HG03025 (cell line): ENCODE results near the gene ACSL1.

Source experiments
- ATAC-seq: cut with Tn5 transposase; IDR thresholded peaks from one replicate; pipeline ENCODE4 v1.9.1; 2021; ENCODE audit warnings: mild to moderate bottlenecking, moderate library complexity; ENCODE audit not compliant: unreplicated experiment, low FRiP score

The ACSL1 gene

DNA sequence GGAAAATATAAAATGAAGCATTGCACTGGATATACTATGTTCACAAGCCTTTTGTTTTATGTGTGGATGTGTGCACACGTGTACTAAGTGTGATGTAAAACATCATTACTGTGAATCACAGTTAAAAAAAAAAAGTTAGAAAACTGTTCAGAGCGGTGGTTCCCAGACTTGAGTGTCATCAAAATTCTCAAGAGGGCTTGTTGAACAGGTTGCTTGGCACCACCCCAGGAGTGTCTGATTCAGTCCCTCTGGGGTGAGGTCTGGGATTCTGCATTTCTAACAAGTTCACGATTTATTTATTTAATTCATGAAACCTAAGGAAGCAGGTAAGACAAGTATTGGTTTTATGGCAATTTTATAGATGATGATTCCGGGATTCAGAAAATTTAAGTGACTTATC lies 93.6 kb downstream of the ACSL1 start:
- no peak for ATAC-seq

DNA sequence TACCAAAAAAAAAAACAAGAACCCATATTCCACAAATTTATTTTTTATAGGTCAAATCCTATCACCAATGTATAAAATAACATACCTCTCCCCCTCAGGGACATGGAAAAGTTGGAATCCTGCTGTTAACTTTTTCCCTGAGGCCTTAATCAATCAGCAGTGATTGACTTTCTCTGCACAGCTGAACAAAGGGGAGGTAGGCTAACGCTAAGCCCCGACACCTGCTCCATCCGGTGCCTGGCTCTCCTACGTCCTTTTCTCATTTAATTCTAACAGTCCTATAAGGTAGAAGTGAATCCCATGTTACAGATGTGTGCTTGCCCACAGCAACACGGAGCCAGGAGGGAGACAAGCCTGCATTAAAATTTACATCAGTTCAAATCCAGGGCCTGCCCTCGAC lies 94.7 kb downstream of the ACSL1 start:
- no peak for ATAC-seq

DNA sequence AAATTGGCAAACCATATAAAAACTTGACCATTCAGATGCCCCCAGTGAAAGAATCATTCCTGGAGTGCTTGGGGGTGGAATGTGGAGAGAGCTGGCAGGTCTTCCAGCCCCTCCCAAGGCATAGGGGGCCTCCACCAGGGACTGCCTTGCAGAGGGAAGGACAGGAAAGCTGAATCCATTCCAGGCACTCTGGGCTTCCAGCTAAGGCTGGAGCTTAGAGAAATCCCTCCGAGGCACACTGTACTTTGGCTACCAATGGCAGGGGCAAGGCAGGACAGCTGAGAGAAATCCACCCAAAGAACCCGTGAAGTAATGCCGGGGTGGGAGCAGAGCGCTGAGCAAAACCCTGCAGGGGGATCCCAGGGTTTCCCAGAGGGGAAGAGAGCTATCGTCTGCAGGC lies 95.8 kb downstream of the ACSL1 start:
- no peak for ATAC-seq

DNA sequence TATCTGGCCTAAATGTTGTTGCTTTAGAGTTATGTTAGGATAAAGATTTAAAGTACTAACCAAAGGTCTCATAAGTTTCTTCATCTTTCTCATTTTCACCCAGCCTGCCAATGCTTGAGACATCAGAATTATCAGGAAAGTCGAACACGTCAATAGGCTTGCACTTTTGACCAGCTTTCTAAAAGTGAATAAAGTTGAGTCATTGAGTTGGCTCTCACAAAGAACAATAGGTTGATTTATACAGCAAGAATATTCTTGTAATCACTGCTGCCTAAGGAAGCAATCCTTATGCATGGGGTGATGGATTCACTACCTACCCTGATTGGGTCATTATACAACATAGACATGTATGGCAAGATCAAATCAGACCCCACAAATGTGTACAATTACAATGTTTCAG lies 96.9 kb downstream of the ACSL1 start:
- no peak for ATAC-seq

DNA sequence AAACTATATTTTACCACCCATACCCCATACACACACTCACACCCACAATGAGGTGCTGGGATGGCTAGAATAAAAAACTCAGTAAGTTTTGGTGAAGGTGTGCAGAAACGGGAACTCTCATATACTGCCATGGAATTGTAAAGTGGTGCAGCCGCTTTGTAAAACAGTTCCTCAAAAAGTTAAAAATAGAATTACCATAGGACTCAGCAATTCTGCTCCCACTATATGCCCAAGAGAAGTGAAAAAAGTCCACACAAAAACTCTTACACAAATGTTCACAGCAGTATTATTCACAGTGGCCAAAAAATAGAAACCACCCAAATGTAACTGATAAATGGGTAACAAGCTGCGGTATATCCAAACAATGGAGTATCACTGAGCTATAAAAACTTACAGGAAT lies 98.3 kb downstream of the ACSL1 start:
- no peak for ATAC-seq

DNA sequence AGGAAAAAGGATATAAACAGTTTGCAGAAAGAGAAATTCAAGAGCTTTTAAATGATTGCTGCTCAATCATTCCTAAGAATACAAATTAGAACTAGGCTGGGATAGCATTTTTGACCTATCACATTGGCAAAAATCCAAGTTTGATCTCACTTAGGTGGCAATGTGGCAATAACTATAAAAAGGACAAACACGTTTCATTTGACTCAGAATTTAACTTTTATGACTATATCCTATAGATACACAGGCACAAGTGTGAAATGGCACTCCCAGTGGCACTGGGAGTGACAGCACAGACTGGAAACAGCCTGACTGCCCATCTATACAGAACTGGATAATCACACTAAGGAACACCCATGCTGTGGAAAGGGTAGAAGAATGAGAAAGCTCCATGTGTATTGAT lies 103.0 kb downstream of the ACSL1 start:
- no peak for ATAC-seq

DNA sequence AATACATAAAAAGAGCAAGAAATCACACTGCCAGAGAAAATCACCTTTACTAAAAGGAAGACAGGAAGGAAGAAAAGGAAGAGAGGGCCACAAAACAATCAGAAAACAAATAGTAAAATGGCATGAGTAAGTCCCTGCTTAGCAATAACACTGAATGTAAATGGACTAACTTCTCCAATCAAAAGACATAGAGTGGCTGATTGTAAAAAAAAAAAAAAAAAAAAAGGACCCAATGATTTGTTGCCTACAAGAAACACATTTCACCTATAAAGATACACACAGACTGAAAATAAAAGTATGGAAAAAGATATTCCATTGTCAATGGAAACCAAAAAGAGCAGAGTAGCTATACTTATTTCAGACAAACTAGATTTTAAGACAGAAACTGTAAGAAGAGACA lies 104.5 kb downstream of the ACSL1 start:
- ATAC-seq: no peak

DNA sequence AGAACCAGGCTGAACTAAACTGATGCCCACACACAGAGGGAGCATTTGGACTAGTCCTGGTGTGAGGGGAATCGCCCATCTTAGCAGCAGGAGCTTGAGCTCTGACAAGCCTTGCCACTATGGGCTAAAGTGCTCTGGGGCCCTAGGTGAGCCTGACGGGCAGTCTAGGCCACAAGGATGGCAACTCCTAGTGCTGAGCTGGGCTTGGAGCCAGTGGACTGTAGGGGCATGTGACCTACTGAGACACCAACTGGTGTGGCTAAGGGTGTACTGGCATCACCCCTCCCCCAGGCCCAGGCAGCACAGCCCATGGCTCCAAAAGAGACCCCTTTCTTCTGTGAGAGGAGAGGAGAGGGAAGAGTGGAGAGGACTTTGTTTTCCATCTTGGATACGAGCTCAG lies 106.4 kb downstream of the ACSL1 start:
- ATAC-seq: no peak

DNA sequence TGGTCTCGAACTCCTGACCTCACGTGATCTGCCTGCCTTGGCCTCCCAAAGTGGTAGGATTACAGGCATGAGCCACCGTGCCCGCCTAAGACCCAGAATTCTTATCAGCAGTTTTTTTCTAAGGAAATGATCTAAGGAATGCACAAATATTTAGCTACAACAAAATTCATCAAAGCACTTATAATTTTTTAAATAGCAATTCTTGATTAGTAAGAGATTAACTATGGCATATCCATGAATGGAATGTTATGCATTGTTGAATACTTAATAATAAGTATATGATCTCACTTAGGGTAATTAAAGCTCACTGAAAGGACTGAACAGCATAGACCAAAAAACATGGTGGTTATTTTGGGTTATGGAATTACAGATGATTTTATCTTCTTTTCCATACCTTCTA lies 110.2 kb downstream of the ACSL1 start:
- ATAC-seq: no peak

DNA sequence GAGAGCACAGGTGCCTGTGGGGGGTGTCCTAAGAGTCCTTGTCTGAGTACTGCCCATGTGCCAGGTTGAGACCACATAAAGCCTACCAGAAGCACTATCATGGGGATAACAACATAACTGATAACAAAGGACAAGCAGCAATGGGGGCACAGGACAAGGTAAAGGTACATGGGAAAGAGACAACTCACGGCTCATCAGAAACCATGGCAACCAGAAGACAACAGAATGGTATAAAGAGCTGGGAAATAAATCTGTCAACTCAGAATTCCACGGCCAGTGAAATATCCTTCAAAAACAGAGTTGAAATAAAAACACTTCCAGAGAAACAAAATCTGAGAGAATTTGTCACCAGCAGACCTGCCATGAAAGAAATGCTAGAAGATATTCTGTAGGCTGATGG lies 111.9 kb downstream of the ACSL1 start:
- ATAC-seq: no peak

DNA sequence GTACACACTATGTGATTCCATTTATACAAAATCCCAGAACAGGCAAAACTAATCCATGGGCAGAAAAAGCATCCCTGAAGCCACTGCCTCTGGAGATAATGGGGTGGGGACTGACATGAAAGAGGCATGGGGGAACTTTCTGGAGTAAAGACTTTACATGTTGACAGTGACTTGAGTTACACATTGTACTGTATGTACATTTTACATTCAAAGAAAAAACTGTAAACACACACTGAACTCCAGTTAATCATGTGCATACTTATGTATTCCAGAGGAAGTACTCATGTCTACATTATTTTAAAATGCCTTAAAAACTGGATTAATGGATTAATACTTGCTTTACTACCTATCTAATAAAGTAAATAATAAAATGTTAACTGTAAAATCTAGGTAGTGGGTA lies 113.4 kb downstream of the ACSL1 start:
- no peak for ATAC-seq

DNA sequence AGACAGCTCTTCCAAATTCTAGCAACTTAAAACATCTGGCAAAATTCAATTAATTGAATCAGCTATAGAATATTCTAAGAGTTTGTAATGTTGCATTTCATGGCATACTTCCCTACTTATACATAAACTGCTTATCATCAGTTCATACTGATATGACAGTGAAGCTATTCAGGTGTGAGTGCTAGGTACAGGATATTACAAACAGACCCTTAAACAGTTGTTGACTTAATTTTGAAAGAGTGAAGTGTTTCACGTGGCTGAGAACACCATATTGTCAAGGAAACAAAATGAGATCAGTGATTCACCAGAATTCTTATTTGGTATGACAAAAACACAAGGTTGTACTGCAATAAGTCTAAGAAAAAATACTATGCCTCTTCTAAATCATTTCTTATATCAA lies 119.3 kb downstream of the ACSL1 start:
- no peak for ATAC-seq

DNA sequence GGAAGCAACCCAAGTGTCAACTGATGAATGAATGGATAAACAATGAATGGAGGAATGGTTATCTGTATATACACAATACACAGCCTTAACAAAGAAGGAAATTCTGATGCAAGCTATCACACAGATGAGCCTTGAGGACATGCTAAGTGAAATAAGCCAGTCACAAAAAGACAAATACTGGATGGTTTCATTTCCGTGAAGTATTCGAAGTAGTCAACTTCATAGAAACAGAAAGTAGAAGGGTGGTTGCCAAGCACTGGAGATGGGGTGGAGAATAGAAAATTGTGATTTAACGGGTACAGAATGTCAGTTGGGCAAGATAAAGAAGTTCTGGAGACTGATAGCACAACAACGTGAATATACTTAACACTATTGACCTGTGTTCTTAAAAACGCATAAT lies 120.1 kb downstream of the ACSL1 start:
- no peak for ATAC-seq
